Left renal cortex interstitium (tissue), 4 donors: ENCODE results near the gene ST6GAL1. TPM values are rescaled to one million over a fixed set of nuclear protein-coding genes. Genes with fewer than 3 reads are reported as not detected.
"Not testable (repeated sequence)": the region's sequence is repeated elsewhere in the genome, so short reads cannot be mapped to it uniquely, and the experiment has no call there.

Experiments used
- DNase-seq, 4 donors: peaks; one replicate each; pipeline ENCODE4 v3.0.0-alpha.2; 2013; ENCODE audit warnings: low read depth in 4 of 4, low spot score in 2 of 4, missing footprints in 1 of 4
- polyA plus RNA-seq, 4 donors: library from polyadenylated mRNA; unstranded; fragments of 120-200 nt; gene quantifications; one replicate each; pipeline ENCODE4 v1.2.1, GENCODE V29; 2013; ENCODE audit not compliant: insufficient read length in 4 of 4

Gene ST6GAL1
- polyA plus RNA-seq, 4 donors, result 59.8 to 88.3 (median 72.0) TPM

GRCh38 chr3:186939536-186939935 is 9.2 kb downstream of the ST6GAL1 start:
- DNase-seq, result no peak

- DNase-seq, result no peak
These were observed 10.6 kb downstream of the ST6GAL1 start for GRCh38 chr3:186940967-186941366.

- DNase-seq, result no peak
These were observed 11.8 kb downstream of the ST6GAL1 start for GRCh38 chr3:186942168-186942567.

- no peak for DNase-seq
These were observed 15.0 kb downstream of the ST6GAL1 start for GRCh38 chr3:186945255-186945823.

GRCh38 chr3:186946756-186947375 is 16.5 kb downstream of the ST6GAL1 start:
- no peak for DNase-seq

GRCh38 chr3:186949281-186949982 is 19.1 kb downstream of the ST6GAL1 start:
- DNase-seq, result no peak

- no peak for DNase-seq
These were observed 20.2 kb downstream of the ST6GAL1 start for GRCh38 chr3:186950402-186951093.

GRCh38 chr3:186951640-186952552 is 21.6 kb downstream of the ST6GAL1 start:
- DNase-seq, result no peak

GRCh38 chr3:186953011-186953487 is 22.7 kb downstream of the ST6GAL1 start:
- no peak for DNase-seq

GRCh38 chr3:186953992-186954699 is 23.8 kb downstream of the ST6GAL1 start:
- not testable (repeated sequence) for DNase-seq

GRCh38 chr3:186955898-186956696 is 25.8 kb downstream of the ST6GAL1 start:
- no peak for DNase-seq

- no peak for DNase-seq
These were observed 28.8 kb downstream of the ST6GAL1 start for GRCh38 chr3:186959029-186959624.

GRCh38 chr3:186960347-186960746 is 30.0 kb downstream of the ST6GAL1 start:
- DNase-seq, result no peak

GRCh38 chr3:186962445-186962844 is 32.1 kb downstream of the ST6GAL1 start:
- DNase-seq, result no peak

GRCh38 chr3:186963636-186964035 is 33.3 kb downstream of the ST6GAL1 start:
- DNase-seq, result no peak

- DNase-seq, result no peak
These were observed 33.7 kb downstream of the ST6GAL1 start for GRCh38 chr3:186964071-186964470.

- DNase-seq, result no peak
These were observed 34.3 kb downstream of the ST6GAL1 start for GRCh38 chr3:186964616-186965015.

- no peak for DNase-seq
These were observed 35.0 kb downstream of the ST6GAL1 start for GRCh38 chr3:186965141-186965879.
